HG03097 (cell line): Measurements from ENCODE around the gene BLVRA.
"Not testable (repeated sequence)": the region's sequence is repeated elsewhere in the genome, so short reads cannot be mapped to it uniquely, and the experiment has no call there.

Source experiments
- ATAC-seq: cut with Tn5 transposase; IDR thresholded peaks from one replicate; pipeline ENCODE4 v1.9.1; 2021; ENCODE audit not compliant: unreplicated experiment, low FRiP score

BLVRA gene

GRCh38 chr7:43799605-43800004 lies 41.1 kb downstream of the BLVRA start:
- no peak for ATAC-seq

GRCh38 chr7:43803865-43804264 lies 45.4 kb downstream of the BLVRA start:
- ATAC-seq, result no peak

- ATAC-seq, result no peak
These were observed 49.9 kb downstream of the BLVRA start for GRCh38 chr7:43808410-43808809.

DNA sequence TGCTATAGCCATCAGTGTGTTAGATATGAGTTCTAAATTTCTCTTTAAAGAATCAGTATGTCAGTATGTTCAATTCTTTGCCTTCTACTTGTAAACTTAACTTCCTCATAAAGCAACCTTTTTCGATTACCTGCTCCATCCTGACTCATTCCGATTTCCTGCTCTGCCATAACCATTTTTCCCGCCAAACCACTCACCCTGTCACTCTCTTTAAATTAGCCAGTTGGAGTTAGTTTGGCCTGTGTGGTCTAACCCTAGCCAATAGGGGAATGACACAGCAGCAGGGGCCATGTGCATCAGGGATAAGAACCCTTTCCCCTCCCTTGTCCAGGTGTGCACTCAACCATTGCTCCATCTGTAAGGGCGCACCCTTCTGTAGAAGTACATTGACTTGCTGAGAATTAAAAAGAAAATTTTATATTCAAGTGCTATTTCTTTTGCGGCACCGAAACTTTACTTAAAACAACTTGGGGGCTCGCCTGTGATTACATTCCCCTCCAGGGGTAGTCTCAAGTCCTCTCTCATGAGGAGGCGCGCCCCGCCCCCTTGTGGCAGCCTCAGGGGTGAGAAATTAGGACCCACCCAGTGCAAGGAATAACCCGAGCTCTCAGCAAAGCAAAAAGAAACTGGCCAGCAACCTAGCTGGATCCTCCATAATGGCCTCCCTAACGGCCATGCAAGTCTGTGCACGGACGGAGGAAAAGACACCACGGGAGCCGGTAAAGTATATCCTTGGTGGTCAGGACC lies 51.9 kb downstream of the BLVRA start:
- not testable (repeated sequence) for ATAC-seq

DNA sequence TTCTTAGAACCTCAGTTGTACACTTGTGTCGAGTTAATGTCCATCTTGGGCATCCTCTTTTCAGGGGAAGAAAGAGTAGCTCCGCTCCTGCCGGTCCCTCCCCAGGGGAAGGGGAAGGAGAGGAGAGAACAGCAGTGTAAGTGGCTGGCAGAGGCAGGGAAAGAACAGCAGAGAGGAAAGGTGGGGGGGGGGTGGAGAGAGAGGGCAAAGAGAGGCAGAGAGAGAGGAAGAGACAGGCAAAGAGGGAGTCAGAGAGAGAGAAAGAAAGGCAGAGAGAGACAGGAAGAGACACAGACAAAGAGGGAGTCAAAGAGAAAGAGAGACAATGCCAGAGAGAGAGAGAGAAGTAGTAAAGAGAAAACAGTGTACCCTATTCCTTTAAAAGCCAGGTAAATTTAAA lies 56.9 kb downstream of the BLVRA start:
- no peak for ATAC-seq

- not testable (repeated sequence) for ATAC-seq
These were observed 57.7 kb downstream of the BLVRA start for GRCh38 chr7:43816046-43816797.

GRCh38 chr7:43823425-43823824 lies 64.9 kb downstream of the BLVRA start:
- not testable (repeated sequence) for ATAC-seq

DNA sequence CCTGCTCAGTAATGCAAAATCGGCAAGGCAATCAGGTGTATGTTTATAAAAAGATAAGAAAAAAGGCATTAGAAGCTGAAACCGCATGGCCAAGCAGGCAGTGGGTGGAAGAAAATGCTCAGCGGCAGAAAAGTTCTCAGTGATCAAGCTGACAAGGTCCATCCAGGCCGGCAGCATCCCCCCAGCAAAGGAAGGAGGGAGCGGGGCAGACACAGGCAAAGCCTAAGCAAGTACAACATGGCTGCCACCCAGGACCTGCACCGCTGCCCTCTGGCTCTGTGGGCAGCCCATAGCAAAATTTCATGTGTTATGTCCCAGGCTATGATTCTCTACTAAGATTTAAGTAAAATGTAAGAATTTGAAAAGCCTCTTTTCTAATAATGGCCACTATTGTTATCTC lies 65.5 kb downstream of the BLVRA start:
- no peak for ATAC-seq

GRCh38 chr7:43824513-43824912 lies 66.0 kb downstream of the BLVRA start:
- ATAC-seq, result not testable (repeated sequence)

GRCh38 chr7:43824963-43825362 lies 66.5 kb downstream of the BLVRA start:
- no peak for ATAC-seq

- ATAC-seq, result no peak
These were observed 66.9 kb downstream of the BLVRA start for GRCh38 chr7:43825391-43825808.

DNA sequence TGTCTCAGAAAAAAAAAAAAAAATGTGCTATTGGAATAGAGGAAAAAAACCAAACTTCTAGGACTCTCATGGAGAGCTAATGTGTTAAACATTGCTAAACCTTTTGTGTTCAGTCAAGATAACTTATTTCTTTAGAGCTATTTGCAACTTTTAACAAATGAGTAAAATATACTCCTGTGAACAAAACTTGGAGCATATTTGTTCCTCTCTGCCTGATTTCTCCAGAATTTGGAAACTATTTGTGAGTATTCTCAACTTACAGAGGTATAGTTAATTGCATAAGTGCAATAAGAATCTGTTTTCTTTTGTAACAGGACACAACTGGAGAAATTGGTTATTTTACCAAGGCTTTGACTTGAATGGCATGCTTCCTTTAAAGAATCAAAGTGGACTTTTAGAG lies 72.4 kb downstream of the BLVRA start:
- not testable (repeated sequence) for ATAC-seq

DNA sequence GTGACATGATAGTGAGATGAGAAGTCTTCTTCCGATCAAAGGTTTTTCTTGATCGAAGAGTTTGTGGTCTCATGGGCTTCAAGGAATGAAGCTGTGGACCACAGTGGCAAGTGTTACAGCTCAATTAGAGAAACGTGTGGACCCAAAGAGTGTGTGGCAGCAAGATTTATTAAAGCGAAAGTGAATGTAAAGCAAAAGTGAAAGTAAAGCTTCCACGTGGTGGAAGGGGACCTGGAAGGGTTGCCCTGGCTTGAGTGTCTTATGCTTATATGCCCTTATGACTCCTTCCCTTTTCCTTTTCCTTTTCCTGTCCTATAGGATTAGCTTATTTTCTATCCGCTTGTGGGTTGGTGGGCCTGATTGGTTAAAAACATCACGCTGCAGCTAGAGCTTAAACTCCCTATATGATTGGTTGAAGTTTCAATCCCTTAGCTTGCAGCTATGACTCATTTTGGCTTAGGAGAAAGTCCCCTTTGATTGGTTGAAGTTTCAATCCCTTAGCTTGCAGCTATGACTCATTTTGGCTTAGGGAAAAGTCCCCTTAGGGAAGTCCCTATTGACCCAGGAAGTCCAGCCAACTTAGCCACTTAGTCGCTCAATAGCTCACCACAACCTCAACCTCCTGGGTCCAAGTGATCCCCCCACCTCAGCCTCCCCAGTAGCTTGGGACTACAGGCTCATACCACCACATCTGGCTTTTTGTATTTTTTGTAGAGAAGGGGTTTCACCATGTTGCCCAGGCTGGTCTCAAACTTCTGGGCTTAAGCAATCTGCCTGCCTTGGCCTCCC lies 76.2 kb downstream of the BLVRA start:
- peak; percentile 44 for ATAC-seq

- ATAC-seq, result no peak
These were observed 79.8 kb downstream of the BLVRA start for GRCh38 chr7:43838201-43838658.

- no peak for ATAC-seq
These were observed 84.8 kb downstream of the BLVRA start for GRCh38 chr7:43843296-43843695.

GRCh38 chr7:43844257-43844656 lies 85.8 kb downstream of the BLVRA start:
- ATAC-seq, result no peak

DNA sequence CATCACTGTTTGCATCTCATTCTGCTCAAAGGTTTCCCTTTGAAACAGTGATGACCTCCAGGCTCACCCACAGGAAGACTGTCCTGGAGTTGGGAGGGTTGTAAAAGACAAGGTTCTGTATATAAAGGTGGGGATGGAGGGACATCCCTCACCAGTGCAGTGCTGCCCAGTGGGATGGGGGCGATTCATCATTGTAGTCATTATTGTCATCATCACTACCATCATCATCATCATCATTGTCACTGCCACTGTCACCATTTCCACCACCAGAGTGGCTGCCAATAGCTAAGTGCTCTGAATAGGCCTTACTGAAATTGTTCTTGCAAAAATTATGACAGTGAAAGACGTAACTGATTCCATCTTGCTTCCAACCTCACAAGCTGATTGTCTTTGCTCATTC lies 86.2 kb downstream of the BLVRA start:
- no peak for ATAC-seq

GRCh38 chr7:43847496-43847895 lies 89.0 kb downstream of the BLVRA start:
- ATAC-seq, result no peak

GRCh38 chr7:43849047-43849446 lies 90.6 kb downstream of the BLVRA start:
- no peak for ATAC-seq

GRCh38 chr7:43850348-43851116 lies 92.1 kb downstream of the BLVRA start:
- ATAC-seq, result no peak
